NCI-H524 treated with DMSO at 0.1 percent for 48 hours (cell line): Measurements from ENCODE around the gene EHBP1.

Source experiments
- DNase-seq: peaks from one replicate; lab custom pipeline; 2025; lab: John Stamatoyannopoulos, UW

Gene EHBP1

GRCh38 chr2:62785216-62785615, 79.7 kb downstream of the EHBP1 start:
- DNase-seq = no peak

GRCh38 chr2:62785810-62786597, 80.5 kb downstream of the EHBP1 start:
- no peak for DNase-seq

- DNase-seq = no peak
These were observed 81.9 kb downstream of the EHBP1 start for GRCh38 chr2:62787386-62787785.

- no peak for DNase-seq
These were observed 84.0 kb downstream of the EHBP1 start for GRCh38 chr2:62789518-62789917.

- no peak for DNase-seq
These were observed 84.4 kb downstream of the EHBP1 start for GRCh38 chr2:62789918-62790317.

- no peak for DNase-seq
These were observed 86.9 kb downstream of the EHBP1 start for GRCh38 chr2:62792408-62792807.

GRCh38 chr2:62793213-62793612, 87.7 kb downstream of the EHBP1 start:
- DNase-seq = no peak

- DNase-seq = no peak
These were observed 89.3 kb downstream of the EHBP1 start for GRCh38 chr2:62794791-62795190.

- no peak for DNase-seq
These were observed 89.8 kb downstream of the EHBP1 start for GRCh38 chr2:62795341-62795740.

GRCh38 chr2:62797107-62797506, 91.6 kb downstream of the EHBP1 start:
- no peak for DNase-seq

GRCh38 chr2:62800618-62801017, 95.1 kb downstream of the EHBP1 start:
- DNase-seq = no peak

- DNase-seq = no peak
These were observed 95.6 kb downstream of the EHBP1 start for GRCh38 chr2:62801110-62801509.

- DNase-seq = no peak
These were observed 96.5 kb downstream of the EHBP1 start for GRCh38 chr2:62801814-62802523.

- DNase-seq = no peak
These were observed 98.4 kb downstream of the EHBP1 start for GRCh38 chr2:62803961-62804360.

- no peak for DNase-seq
These were observed 100.7 kb downstream of the EHBP1 start for GRCh38 chr2:62806231-62806630.

- DNase-seq = no peak
These were observed 103.0 kb downstream of the EHBP1 start for GRCh38 chr2:62808554-62808953.

- DNase-seq = no peak
These were observed 105.6 kb downstream of the EHBP1 start for GRCh38 chr2:62811086-62811485.

GRCh38 chr2:62811972-62812371, 106.5 kb downstream of the EHBP1 start:
- no peak for DNase-seq

GRCh38 chr2:62812921-62813825, 107.7 kb downstream of the EHBP1 start:
- no peak for DNase-seq

- DNase-seq = no peak
These were observed 108.6 kb downstream of the EHBP1 start for GRCh38 chr2:62814123-62814522.

GRCh38 chr2:62817348-62817747, 111.8 kb downstream of the EHBP1 start:
- DNase-seq = no peak

GRCh38 chr2:62817995-62818713, 112.6 kb downstream of the EHBP1 start:
- no peak for DNase-seq
